ENCODE measurements around the gene SLC13A5. TPM values are rescaled to one million over a fixed set of nuclear protein-coding genes. Genes with fewer than 3 reads are reported as not detected.

The SLC13A5 gene
- total RNA-seq, 1 donor from 2014 or later, result 1.1 TPM

DNA sequence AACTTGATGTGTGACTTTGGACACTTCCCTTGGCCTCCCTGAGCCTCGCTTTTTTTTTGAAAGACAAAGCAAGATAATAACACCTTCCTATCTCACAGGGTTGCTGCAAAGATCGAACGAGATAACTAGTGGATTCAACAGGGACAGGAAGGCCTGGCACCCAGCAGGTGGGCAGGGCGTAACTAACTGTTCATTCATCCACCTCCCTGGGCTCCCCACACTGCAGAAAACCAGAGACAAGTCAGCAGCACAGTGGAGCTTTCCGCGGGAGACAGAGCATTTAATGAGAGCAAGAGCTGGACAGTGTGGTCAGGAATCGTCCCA lies 28.7 kb downstream of the SLC13A5 start:
- no peaks in the 10 kb centered on the region for H3K4me1 Mint-ChIP-seq (ENCODE audit: low read depth)
- H3K27me3 Mint-ChIP-seq (ENCODE audit: low read depth), result peaks cover 36% of the 10 kb centered on the region
- DNase-seq (ENCODE audit: low spot score), result peak; percentile 17

DNA sequence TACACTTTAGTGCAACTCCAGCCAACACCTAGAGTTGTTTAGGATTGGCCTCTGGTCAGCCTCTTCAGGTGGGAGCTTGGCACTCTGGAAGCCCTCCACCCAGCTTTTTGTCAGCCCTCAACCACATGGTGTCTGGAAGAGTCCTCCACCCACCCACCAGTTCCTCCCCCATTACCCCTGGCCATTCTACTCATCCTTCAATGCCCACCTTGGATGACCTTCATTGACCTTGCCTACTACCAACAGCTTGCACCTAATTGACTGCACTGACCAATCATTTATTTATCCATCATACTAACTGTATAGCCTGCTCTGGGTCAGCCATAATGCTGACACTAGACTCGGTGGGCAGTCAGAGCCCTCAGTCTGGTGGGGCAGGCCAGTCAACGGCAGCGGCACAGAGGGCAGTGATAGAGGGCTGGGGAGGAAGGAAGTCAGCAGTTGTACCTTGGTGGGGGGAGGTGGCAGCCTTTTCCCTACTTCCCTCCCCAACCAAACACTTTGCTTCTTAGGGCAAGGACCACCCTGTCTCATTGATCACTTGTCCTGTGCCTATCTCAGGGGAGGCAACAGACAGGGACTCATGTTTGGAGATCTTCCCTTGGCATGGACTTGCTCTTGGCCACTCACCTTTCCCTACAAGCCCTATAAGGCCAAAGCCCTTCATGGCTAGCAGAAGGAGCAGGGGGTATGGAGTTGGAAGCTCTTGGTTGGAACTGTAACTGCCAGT lies 29.3 kb downstream of the SLC13A5 start:
- TF ChIP-seq, protein P1, sequence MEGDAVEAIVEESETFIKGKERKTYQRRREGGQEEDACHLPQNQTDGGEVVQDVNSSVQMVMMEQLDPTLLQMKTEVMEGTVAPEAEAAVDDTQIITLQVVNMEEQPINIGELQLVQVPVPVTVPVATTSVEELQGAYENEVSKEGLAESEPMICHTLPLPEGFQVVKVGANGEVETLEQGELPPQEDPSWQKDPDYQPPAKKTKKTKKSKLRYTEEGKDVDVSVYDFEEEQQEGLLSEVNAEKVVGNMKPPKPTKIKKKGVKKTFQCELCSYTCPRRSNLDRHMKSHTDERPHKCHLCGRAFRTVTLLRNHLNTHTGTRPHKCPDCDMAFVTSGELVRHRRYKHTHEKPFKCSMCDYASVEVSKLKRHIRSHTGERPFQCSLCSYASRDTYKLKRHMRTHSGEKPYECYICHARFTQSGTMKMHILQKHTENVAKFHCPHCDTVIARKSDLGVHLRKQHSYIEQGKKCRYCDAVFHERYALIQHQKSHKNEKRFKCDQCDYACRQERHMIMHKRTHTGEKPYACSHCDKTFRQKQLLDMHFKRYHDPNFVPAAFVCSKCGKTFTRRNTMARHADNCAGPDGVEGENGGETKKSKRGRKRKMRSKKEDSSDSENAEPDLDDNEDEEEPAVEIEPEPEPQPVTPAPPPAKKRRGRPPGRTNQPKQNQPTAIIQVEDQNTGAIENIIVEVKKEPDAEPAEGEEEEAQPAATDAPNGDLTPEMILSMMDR (IDR thresholded peaks at IDR 0.05), result no peak
- Mint-ChIP-seq H3K27me3 (ENCODE audit: low read depth) (peaks cover 34% of the 10 kb centered on the region), H3K36me3 (ENCODE audit: low read depth) (no peaks in the 10 kb centered on the region), H3K9me3 (ENCODE audit: low read depth) (no peaks in the 10 kb centered on the region), H3K4me3 (ENCODE audit: unreplicated experiment) (no peak overlapping the region), H3K4me1 (ENCODE audit: low read depth) (no peaks in the 10 kb centered on the region), H3K27ac (ENCODE audit: unreplicated experiment) (no peak overlapping the region)
- peak; percentile 46 for DNase-seq (ENCODE audit: low spot score)

More for the DNA sequence above, 28.7 kb downstream of the SLC13A5 start:
- Mint-ChIP-seq H3K27ac (ENCODE audit: unreplicated experiment) (no peak overlapping the region), H3K4me3 (ENCODE audit: unreplicated experiment) (no peak overlapping the region), H3K9me3 (ENCODE audit: low read depth) (no peaks in the 10 kb centered on the region), H3K36me3 (ENCODE audit: low read depth) (no peaks in the 10 kb centered on the region)
- TF ChIP-seq, protein P1 (IDR thresholded peaks at IDR 0.05), result no peak

DNA sequence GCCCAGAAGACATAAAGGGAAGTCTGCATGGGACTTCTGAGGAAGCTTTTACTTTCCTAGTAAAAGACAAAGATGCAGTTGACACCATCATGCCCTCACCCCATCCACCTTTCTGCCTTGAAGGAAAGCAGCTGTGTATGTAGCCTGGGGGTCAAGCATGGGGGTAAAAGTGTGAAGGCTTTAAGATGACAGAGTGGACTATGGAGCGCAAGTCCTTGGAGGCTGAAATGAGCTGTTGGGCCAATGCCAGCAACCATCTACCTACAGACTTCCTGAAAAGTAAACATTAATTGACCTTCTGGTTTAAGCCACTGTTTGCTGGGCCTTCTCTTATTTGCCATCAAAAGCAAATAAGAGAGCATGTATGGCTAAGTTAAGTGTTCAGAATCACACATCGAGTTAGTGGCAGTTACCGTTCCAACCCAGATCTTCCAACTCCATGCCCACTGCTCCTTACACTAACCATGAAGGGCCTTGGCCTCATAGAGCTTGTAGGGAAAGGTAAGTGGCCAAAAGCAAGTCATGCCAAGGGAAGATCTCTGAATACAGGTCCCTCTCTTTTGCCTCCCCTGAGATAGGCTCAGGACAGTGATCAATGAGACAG lies 30.0 kb downstream of the SLC13A5 start:
- Mint-ChIP-seq H3K27ac (ENCODE audit: unreplicated experiment) (no peak overlapping the region), H3K27me3 (ENCODE audit: low read depth) (peaks cover 39% of the 10 kb centered on the region)

DNA sequence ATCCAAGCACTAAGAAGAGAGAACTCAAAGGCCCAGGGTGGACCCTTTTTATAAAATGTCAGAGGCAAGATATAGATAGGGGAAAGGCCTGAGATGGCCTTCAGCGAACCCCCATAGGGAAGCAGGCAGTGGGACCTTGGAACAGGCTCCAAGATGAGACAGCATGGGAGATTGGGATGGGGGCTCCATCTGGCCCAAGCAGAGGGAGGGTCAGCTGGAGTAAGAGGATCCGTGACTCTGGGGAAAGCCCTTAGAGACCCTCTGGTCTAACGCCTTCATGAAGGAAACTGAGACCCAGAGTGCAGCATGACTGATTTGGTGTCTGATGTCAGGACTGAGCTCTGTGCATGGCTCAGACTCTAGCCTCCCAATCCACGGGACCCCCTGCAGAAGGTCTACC lies 30.8 kb downstream of the SLC13A5 start:
- Mint-ChIP-seq H3K27ac (ENCODE audit: unreplicated experiment) (no peak overlapping the region), H3K36me3 (ENCODE audit: low read depth) (no peaks in the 10 kb centered on the region), H3K4me3 (ENCODE audit: unreplicated experiment) (no peak overlapping the region), H3K9me3 (ENCODE audit: low read depth) (no peaks in the 10 kb centered on the region), H3K27me3 (ENCODE audit: low read depth) (peaks cover 40% of the 10 kb centered on the region), H3K4me1 (ENCODE audit: low read depth) (no peaks in the 10 kb centered on the region)
- TF ChIP-seq, protein P1 (IDR thresholded peaks at IDR 0.05), result no peak
- peak; percentile 34 for DNase-seq (ENCODE audit: low spot score)

More for the DNA sequence above, 30.0 kb downstream of the SLC13A5 start:
- DNase-seq (ENCODE audit: low spot score), result peak; percentile 9
- Mint-ChIP-seq H3K36me3 (ENCODE audit: low read depth) (no peaks in the 10 kb centered on the region), H3K9me3 (ENCODE audit: low read depth) (no peaks in the 10 kb centered on the region), H3K4me3 (ENCODE audit: unreplicated experiment) (no peak overlapping the region), H3K4me1 (ENCODE audit: low read depth) (no peaks in the 10 kb centered on the region)
- TF ChIP-seq, protein P1 (IDR thresholded peaks at IDR 0.05), result no peak

DNA sequence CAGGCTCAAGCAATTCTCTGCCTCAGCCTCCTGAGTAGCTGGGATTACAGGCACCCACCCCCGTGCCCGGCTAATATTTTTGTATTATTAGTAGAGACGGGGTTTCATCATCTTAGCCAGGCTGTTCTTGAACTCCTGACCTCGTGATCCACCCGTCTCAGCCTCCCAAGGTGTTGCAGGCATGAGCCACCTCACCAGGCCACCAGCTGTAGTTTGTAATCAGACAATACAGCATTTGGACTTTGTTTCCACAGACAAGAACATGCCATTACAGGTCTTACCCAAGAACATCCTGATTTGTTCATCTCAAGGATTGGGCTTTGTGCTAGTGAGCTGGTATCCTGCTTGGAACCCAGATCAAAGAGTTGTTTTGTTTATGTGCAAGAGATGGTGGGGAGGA lies 31.5 kb downstream of the SLC13A5 start:
- Mint-ChIP-seq H3K36me3 (ENCODE audit: low read depth) (no peaks in the 10 kb centered on the region), H3K27me3 (ENCODE audit: low read depth) (peaks cover 33% of the 10 kb centered on the region), H3K27ac (ENCODE audit: unreplicated experiment) (no peak overlapping the region), H3K4me1 (ENCODE audit: low read depth) (peaks cover 2% of the 10 kb centered on the region), H3K9me3 (ENCODE audit: low read depth) (no peaks in the 10 kb centered on the region), H3K4me3 (ENCODE audit: unreplicated experiment) (no peak overlapping the region)
- TF ChIP-seq, protein P1 (IDR thresholded peaks at IDR 0.05), result no peak
- peak; percentile 52 for DNase-seq (ENCODE audit: low spot score)

Measured in chondrocyte (in vitro differentiated cells).